Activated T-cell treated with anti-CD3 and anti-CD28 coated beads, Interleukin-2, amount 50 U/mL, for 72 hours (primary cell): ENCODE measurements around the gene RBM20. TPM values are rescaled to one million over a fixed set of nuclear protein-coding genes. Genes with fewer than 3 reads are reported as not detected.
A peak's percentile ranks its signal among the peaks of the same experiment; 100 is the strongest.
"Not testable (repeated sequence)": the region's sequence is repeated elsewhere in the genome, so short reads cannot be mapped to it uniquely, and the experiment has no call there.

Experiments used
- ATAC-seq, 2 donors: fragments of 150-1000 bp; cut with Tn5 transposase; replicated peaks in 1 of 2; 2 replicates each; pipeline ENCODE4 v1.10.0; 2021; ENCODE audit warnings: moderate library complexity in 2 of 2, mild to moderate bottlenecking in 1 of 2
- DNase-seq, 2 donors: peaks; one replicate each; pipeline ENCODE4 v3.0.0; 2021 to 2022; ENCODE audit warnings: mixed read lengths in 1 of 2
- H3K27ac Mint-ChIP-seq: one replicate; pipeline ENCODE4 v1.8.0; 2022; ENCODE audit warnings: mild to moderate bottlenecking, moderate library complexity, mixed read lengths
- H3K27me3 Mint-ChIP-seq: one replicate; pipeline ENCODE4 v1.8.0; 2022; ENCODE audit warnings: low read depth, mixed read lengths
- H3K36me3 Mint-ChIP-seq, 2 donors: one replicate each; pipeline ENCODE4 v1.8.0; 2022; ENCODE audit warnings: mixed read lengths in 2 of 2, mild to moderate bottlenecking in 1 of 2; ENCODE audit not compliant: insufficient read depth in 2 of 2
- H3K4me1 Mint-ChIP-seq: one replicate; pipeline ENCODE4 v1.8.0; 2022; ENCODE audit warnings: low read depth, mixed read lengths
- H3K4me3 Mint-ChIP-seq, 2 donors: one replicate each; pipeline ENCODE4 v1.8.0; 2022; ENCODE audit warnings: mild to moderate bottlenecking in 2 of 2, mixed read lengths in 2 of 2, moderate library complexity in 2 of 2
- H3K9me3 Mint-ChIP-seq, 2 donors: one replicate each; pipeline ENCODE4 v1.8.0; 2022; ENCODE audit warnings: mixed read lengths in 2 of 2
- total RNA-seq, 2 donors: library from RNA; stranded (reverse); gene quantifications; one replicate each; pipeline ENCODE4 v1.2.3, GENCODE V29; 2022

Gene RBM20
- total RNA-seq, 2 donors from 2014 or later: 0.37 to 0.72 TPM

DNA sequence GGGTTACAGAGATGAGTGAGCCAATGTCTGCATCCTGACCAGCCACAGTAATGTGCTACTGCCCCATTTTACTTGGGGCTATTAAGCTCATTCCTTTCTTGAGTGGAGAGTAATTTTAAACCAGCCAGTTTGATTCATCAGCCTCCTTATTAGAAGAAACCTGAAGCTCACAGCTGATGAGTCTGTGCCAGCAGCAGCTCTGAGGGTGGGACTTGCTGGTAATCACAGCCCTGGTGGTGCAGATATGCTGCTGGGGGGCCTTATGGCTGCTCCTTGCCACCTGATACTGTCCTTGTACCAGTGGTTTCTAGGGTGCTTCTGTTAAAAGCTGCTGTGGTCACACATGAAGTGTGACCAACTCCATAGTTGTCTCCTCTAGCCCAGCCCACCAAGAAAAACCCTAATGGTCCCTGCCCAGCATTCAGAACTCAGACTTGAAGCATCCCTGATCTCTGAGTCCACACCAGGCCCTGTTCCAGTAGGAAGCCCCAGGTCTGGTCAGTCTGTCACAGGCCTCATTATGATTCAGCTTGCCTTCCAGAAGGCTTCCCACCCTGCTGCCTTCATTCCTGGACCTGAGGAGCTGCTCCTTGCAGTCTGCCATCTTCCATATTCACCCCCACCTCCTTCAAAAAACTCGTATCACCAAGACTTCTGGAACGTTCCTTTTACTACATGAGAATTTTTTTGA lies 28.9 kb upstream of the RBM20 start:
- Mint-ChIP-seq H3K27ac (no peak overlapping the region), H3K27me3 (no peaks in the 10 kb centered on the region), H3K4me3 (no peak overlapping the region), H3K4me1 (peaks cover 86% of the 10 kb centered on the region), H3K36me3 (no peaks in the 10 kb centered on the region), H3K9me3 (no peaks in the 10 kb centered on the region)
- no peak for DNase-seq
- ATAC-seq: no peak

DNA sequence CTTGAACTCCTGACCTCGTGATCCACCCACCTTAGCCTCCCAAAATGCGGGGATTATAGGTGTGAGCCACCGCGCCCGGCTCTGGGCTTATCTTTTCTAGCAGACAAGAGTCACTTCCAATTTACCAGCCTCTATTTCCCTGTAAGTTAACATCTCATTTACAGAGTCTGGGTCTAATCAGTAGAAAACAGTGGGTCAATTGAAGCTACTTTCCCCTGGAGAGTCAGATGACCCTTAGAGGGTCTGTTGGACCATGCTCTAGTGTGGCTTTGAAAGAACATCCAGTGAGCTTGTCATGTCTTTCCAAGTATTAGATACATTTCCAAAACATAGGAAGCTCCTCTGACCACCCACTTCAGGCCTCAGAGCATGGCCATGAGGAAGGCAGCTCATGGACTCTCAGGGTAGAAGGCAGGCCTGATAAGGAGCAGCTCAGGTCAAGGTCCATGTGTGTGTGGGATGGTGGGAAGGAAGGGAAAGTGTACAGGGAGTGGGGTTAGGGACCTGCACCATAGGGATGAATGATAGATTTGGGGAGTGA lies 27.6 kb upstream of the RBM20 start:
- Mint-ChIP-seq H3K27me3 (no peaks in the 10 kb centered on the region), H3K27ac (peak overlapping the region; percentile 24), H3K9me3 (peaks cover 0 to 1% of the 10 kb centered on the region in 2 donors), H3K36me3 (no peaks in the 10 kb centered on the region), H3K4me3 (no peak overlapping the region), H3K4me1 (peaks cover 74% of the 10 kb centered on the region)
- DNase-seq: no peak
- no peak for ATAC-seq

DNA sequence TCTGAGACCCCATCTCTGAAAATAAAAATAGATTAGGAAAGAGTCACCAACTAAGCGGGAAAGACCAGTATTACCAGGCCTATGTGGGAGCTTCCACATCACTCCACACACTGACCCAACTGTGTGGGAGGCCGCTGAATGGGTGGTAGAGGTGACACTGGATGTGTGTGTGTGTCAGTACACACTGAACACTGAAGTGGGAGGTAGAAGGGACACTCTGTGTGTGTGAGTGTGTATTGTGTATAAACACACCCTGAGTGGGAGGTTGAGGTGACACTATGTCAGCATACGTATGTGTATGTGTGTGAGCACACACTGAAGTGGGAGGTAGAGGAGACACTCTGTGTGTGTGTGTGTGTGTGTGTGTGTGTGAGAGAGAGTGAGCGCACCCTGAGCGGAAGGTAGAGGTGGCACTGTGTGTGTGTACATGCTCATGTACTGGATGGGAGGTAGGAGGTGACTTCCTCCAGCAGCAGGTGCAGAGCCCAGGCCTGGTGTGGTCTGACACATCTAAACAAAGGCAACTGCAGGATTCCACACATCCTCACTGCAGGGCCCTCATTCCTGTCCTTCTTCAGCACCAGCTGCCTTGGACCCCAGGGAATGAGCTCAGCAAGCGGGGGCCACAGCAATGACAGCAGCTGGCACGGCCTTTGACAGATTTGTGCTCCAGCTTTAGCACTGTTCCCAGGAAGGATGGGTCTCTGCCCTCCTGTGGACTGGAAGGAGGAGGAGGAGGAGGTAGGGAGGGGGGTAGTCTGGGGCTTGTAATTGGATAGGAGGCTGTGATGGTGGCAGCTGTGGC lies 26.5 kb upstream of the RBM20 start:
- peaks cover 0 to 1% of the 10 kb centered on the region in 2 donors for H3K9me3 Mint-ChIP-seq
- no peaks in the 10 kb centered on the region for H3K36me3 Mint-ChIP-seq
- peak; percentile 16 to 19 for ATAC-seq
- H3K27ac Mint-ChIP-seq: peak overlapping the region; percentile 24
- peaks cover 64% of the 10 kb centered on the region for H3K4me1 Mint-ChIP-seq
- H3K4me3 Mint-ChIP-seq: peak overlapping the region in 1 of 2 donors; percentile 49
- no peak for DNase-seq
- no peaks in the 10 kb centered on the region for H3K27me3 Mint-ChIP-seq

DNA sequence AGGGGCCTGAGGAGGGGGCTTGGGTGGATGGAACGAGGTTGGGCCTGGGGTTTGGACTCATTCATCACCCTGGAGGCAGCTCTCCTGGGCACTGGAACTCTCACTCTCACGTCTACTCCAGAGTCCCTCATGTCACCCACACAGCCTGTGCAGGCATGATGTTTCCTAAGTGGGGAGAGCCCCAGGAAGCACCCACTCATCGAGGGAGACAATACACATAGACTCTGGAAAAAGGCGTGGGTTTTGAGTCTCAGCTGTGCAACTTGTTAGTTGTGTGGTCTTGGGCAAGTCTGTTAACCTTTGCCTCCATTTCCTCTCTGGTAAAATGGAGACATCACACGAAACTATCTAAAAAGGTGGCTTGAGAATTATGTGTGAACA lies 25.9 kb upstream of the RBM20 start:
- Mint-ChIP-seq H3K4me1 (peaks cover 58% of the 10 kb centered on the region), H3K27ac (peak overlapping the region; percentile 7)
- DNase-seq: peak in 1 of 2 donors; percentile 35

DNA sequence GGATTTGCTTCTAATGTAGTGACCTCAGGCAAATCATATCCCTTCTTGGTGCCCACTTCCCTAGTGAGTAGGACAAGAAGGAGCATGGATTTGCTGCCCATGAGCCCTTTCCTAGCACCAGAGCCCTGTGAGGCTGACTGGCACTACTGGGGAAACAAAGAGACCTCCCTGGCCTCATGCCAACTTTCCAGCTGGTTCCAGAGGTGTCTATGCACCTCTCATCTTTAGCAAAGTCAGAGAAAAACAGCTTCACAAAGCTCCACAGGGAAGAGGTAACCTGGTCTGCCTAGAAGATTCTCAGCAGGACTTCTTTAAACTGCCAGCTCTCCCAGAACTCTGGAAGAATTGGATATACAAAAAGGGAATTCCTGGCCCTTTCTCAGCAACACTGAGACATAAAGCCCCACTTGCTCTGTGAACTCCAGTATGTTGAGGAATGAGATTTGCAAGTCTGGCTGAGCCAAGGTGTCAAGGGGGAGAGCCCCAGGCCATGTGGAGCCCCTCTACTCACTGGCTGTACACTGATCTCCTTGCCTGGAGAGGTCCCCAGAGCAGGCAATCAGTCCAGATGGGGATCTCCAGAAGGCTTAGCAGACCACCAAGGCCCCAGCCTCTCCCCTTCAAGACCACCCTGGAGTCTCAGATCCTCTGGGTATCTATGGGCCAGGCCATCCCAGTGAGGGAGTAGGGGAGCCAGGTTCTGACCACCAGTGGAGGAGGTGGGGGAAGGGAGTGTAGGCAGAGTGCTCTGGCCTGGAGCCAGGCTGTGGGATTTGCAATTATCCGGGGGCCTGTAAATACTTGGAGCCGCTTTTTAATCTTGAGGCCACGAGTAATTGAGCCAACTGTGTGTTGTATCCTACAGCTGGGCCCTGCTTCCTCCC lies 24.4 kb upstream of the RBM20 start:
- H3K27ac Mint-ChIP-seq: no peak overlapping the region
- H3K9me3 Mint-ChIP-seq: peaks cover 0 to 1% of the 10 kb centered on the region in 2 donors
- DNase-seq (no peak), ATAC-seq (no peak)
- H3K36me3 Mint-ChIP-seq: no peaks in the 10 kb centered on the region
- H3K27me3 Mint-ChIP-seq: no peaks in the 10 kb centered on the region
- H3K4me1 Mint-ChIP-seq: peaks cover 43% of the 10 kb centered on the region
- no peak overlapping the region for H3K4me3 Mint-ChIP-seq

More for the DNA sequence above, 25.9 kb upstream of the RBM20 start:
- H3K4me3 Mint-ChIP-seq: peak overlapping the region in 1 of 2 donors; percentile 49
- no peaks in the 10 kb centered on the region for H3K27me3 Mint-ChIP-seq
- peak; percentile 29 to 32 for ATAC-seq
- H3K36me3 Mint-ChIP-seq: no peaks in the 10 kb centered on the region
- peaks cover 0 to 1% of the 10 kb centered on the region in 2 donors for H3K9me3 Mint-ChIP-seq

DNA sequence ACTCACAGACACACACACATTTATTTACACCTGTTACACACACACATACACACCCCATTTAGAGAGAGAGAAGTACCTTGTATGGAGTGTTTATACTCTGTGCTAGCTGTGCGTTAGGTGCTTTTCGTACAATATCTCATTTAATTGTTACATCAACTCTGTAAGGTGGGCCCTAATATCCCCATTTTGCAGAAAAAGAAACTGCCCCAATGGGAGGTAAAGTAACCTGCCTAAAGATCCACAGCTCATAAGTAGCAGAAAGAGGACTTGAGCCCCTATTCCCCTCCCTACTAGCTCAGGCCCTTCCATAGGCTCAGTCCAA lies 23.8 kb upstream of the RBM20 start:
- no peak for ATAC-seq
- H3K36me3 Mint-ChIP-seq: no peaks in the 10 kb centered on the region

DNA sequence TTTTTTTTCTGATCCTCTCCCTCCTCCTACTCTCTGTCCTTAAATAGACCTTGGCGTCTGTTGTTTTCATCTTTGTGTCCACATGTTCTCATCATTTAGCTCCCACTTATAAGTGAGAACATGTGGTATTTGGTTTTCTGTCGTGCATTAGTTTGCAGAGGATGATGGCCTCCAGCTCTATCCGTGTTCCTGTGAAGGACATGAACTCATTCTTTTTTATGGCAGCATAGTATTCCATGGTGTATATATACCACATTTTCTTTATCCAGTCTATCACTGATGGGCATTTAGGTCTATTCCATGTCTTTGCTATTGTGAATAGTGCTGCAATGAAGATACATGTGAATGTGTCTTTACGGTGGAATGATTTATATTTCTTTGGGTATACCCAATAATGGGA lies 20.8 kb upstream of the RBM20 start:
- not testable (repeated sequence) for ATAC-seq, H3K36me3 Mint-ChIP-seq, DNase-seq, H3K4me3 Mint-ChIP-seq, H3K27me3 Mint-ChIP-seq, H3K4me1 Mint-ChIP-seq, H3K9me3 Mint-ChIP-seq, H3K27ac Mint-ChIP-seq

More for the DNA sequence above, 23.8 kb upstream of the RBM20 start:
- Mint-ChIP-seq H3K27ac (no peak overlapping the region), H3K27me3 (no peaks in the 10 kb centered on the region), H3K4me1 (peaks cover 37% of the 10 kb centered on the region), H3K9me3 (peaks cover 0 to 1% of the 10 kb centered on the region in 2 donors), H3K4me3 (no peak overlapping the region)
- no peak for DNase-seq

DNA sequence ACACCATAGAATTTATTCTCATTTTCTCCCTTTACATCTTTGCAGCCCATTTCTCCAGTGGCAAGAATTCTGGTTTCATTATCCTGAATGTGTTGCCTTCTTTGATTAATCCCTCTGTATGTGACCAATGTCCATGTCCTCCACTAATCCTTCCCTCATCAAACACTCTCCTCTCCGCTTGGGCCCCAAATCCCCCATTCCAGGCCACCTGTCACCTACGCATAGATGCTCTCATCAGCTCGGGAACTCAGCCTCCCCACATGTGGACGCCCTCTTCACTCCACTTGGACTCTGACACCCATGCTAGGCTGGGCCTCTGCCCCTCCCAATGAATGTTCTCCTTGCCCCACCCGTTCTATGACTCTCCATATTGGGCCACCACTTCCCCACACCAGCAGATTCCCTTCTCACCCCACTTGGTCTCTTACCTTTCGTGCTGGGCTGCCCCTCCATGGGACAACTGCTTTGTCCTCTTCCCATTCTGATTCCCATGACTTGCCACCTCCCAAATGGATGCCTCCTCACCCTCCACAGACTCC lies 18.7 kb upstream of the RBM20 start:
- Mint-ChIP-seq H3K4me1 (no peaks in the 10 kb centered on the region), H3K27ac (no peak overlapping the region), H3K27me3 (no peaks in the 10 kb centered on the region), H3K4me3 (no peak overlapping the region), H3K36me3 (no peaks in the 10 kb centered on the region), H3K9me3 (peaks cover 0 to 1% of the 10 kb centered on the region in 2 donors)
- ATAC-seq (no peak), DNase-seq (no peak)

DNA sequence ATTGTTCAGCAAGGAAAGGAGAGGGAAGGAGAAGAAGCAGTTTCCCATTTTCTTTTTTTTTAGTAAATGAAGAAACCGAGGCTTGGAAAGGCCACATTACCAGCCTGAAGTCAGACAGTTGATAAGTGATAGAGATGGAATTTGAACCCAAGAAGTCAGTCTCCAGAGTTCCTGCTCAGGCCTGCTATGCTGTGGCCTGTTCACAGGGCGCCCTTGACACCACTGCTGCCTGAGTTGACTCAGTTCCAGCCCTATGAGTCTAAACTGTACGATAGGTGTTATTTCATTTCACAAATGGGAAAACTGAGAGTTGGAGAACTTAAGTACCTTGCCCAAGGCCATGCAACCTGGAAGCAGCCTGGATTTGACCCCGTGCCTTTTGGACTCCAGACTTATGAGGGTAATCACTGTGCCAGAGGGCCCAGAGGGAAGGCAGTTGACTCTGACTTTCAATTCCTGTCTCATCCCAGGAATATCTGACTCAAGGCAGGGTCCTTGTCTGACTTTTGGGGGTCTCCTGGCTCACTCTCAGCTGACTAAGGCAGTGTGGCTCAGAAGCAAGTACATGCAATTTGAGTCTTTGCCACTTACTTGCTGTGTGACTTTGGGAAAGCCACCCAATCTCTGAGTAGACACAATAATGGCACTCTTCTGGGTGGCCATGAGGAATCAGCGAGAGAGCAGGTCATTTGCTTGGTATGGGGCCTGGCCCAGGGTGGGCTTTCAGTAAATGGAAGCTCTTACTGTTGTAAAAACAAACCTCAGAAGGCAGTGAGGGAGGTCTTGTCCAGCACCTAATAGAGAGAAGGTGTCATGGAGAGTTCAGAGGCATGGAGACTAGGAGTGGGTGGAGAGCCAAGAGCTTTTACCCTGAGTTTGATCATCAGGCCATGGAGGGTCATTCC lies 17.9 kb upstream of the RBM20 start:
- Mint-ChIP-seq H3K4me1 (no peaks in the 10 kb centered on the region), H3K36me3 (no peaks in the 10 kb centered on the region), H3K4me3 (no peak overlapping the region), H3K9me3 (peaks cover 0 to under 1% of the 10 kb centered on the region in 2 donors), H3K27ac (no peak overlapping the region), H3K27me3 (peaks cover 2% of the 10 kb centered on the region)
- ATAC-seq (no peak), DNase-seq (no peak)

DNA sequence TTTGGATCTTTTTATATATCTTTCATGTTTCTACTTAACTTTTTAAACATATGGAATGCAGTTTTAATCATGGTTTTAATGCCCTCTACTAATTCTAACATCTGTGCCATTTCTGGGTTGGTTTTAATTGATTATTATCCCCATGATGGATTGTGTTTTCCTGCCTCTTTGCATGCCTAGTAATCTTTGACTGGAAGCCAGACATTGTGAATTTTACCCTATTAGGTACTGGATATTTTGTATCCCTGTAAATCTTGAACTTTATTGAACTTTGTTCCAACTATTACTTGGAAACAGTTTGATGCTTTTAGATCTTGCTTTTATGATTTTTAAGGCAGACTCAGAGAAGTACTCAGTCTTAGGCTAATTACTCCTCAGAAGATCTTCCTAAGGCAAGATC lies 16.0 kb upstream of the RBM20 start:
- H3K4me3 Mint-ChIP-seq: no peak overlapping the region
- DNase-seq (no peak), ATAC-seq (no peak)
- H3K27ac Mint-ChIP-seq: no peak overlapping the region
- no peaks in the 10 kb centered on the region for H3K36me3 Mint-ChIP-seq
- H3K4me1 Mint-ChIP-seq: no peaks in the 10 kb centered on the region
- peaks cover 5% of the 10 kb centered on the region for H3K27me3 Mint-ChIP-seq
- H3K9me3 Mint-ChIP-seq: no peaks in the 10 kb centered on the region

DNA sequence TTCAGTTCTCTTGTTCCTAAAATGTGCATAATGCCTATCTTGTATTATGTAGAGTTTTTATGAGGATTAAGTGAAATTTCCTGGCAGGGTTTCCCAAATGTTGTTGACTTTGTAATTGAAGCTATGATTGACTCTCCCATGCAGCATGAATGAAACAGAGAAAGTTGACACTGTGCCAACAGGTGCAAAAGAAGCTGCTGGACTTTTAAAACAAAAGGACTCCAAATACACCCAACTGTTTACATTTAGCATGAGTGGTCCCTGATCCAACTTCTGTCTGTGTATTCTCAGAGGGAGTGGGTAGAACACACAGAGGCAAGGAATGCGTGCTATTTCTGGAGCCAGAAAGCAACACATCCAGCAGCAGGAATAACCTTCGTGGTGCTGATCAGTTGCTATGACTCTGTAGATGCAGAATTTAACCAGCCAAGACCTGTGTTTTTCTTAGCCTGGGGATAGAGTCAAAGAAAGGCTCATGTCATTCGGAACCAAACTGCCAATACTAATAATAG lies 14.4 kb upstream of the RBM20 start:
- Mint-ChIP-seq H3K4me1 (no peaks in the 10 kb centered on the region), H3K4me3 (no peak overlapping the region), H3K27ac (no peak overlapping the region), H3K27me3 (peaks cover 5% of the 10 kb centered on the region), H3K36me3 (no peaks in the 10 kb centered on the region), H3K9me3 (no peaks in the 10 kb centered on the region)
- no peak for DNase-seq
- no peak for ATAC-seq

DNA sequence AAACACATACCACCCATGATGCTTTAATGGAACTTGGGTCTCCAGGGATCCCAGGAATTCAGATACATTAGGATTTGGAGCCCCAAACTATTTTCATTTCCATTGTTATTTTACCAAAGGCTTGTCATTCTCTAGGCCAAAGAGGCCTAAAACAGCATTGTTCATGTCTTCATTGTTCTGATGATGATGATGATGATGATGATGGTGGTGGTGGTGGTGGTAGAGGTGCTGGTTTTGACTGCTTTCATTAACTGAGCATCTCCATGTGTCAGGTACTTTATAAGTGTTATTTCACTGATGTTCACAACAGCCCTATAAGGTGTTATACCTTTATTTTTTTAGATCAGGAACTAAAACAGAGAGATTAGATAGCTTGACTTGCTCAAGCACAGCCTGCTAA lies 12.2 kb upstream of the RBM20 start:
- Mint-ChIP-seq H3K27me3 (peaks cover 5% of the 10 kb centered on the region), H3K36me3 (no peaks in the 10 kb centered on the region), H3K4me1 (no peaks in the 10 kb centered on the region), H3K9me3 (no peaks in the 10 kb centered on the region), H3K27ac (no peak overlapping the region), H3K4me3 (no peak overlapping the region)
- no peak for ATAC-seq
- DNase-seq: no peak
